Panc1 (cell line): ENCODE measurements around the gene MAP3K13. TPM values are rescaled to one million over a fixed set of nuclear protein-coding genes. Genes with fewer than 3 reads are reported as not detected.

Experiments
- ATAC-seq: fragments of 200-7000 bp; cut with Tn5 transposase; 2 replicates; pipeline ENCODE4 v1.9.1; 2020; ENCODE audit warnings: mild to moderate bottlenecking, moderate library complexity
- BruUV-seq: library from RNA; stranded (reverse); fragments of 400-500 nt; replicated peaks from 2 replicates; lab custom pipeline; 2021; lab: Mats Ljungman, UMichigan
- CTCF ChIA-PET: fragments of 300-600 bp; sonication (Branson Sonifier 250); formaldehyde crosslinking; loops from one replicate; lab custom pipeline; 2022; ENCODE audit warnings: antibody characterized with exemption; lab: Charles Lee
- POLR2A ChIA-PET: fragments of 300-600 bp; sonication (Branson Sonifier 250); formaldehyde crosslinking; loops from one replicate; lab custom pipeline; 2022; ENCODE audit warnings: antibody characterized with exemption; lab: Charles Lee
- DNase-seq: peaks from one replicate; pipeline ENCODE4 v3.0.0-alpha.2; 2010; ENCODE audit warnings: low read depth, low spot score
- H3K27ac ChIP-seq: 2 replicates; pipeline ENCODE4 v1.5.1; 2011; ENCODE audit warnings: mild to moderate bottlenecking, low read length, inconsistent platforms
- H3K27me3 ChIP-seq: fragments of 200-500 bp; sonication (Bioruptor generic); 2 replicates; pipeline ENCODE4 v1.6.0; 2014; ENCODE audit warnings: low read length, inconsistent platforms; ENCODE audit not compliant: control insufficient read depth, insufficient read depth
- H3K36me3 ChIP-seq: fragments of 200-500 bp; sonication (Bioruptor generic); 2 replicates; pipeline ENCODE4 v1.5.1; 2014; ENCODE audit warnings: inconsistent platforms, mild to moderate bottlenecking, low read length, moderate library complexity; ENCODE audit not compliant: control insufficient read depth, insufficient read depth
- H3K4me1 ChIP-seq: 2 replicates; pipeline ENCODE4 v1.5.1; 2011; ENCODE audit warnings: inconsistent platforms, mild to moderate bottlenecking, low read length, moderate library complexity; ENCODE audit not compliant: control insufficient read depth, insufficient read depth
- H3K4me3 ChIP-seq, 2 experiments: 2 replicates each; pipeline ENCODE4 v1.5.1; 2011 to 2012; ENCODE audit warnings: low read depth in 2 of 2, low read length in 2 of 2, mild to moderate bottlenecking in 2 of 2, inconsistent platforms in 1 of 2, moderate library complexity in 1 of 2
- H3K9me3 ChIP-seq: fragments of 200-500 bp; sonication (Bioruptor generic); 2 replicates; pipeline ENCODE4 v1.5.1; 2014; ENCODE audit warnings: low read depth, mild to moderate bottlenecking, inconsistent platforms, low read length, moderate library complexity; ENCODE audit not compliant: control insufficient read depth, insufficient read depth
- CTCF ChIP-seq: fragments of 450-650 bp; IDR thresholded peaks from 2 replicates; pipeline ENCODE4 v1.5.1; 2017; ENCODE audit warnings: mild to moderate bottlenecking
- POLR2AphosphoS5 ChIP-seq: IDR thresholded peaks from 2 replicates; pipeline ENCODE4 v1.6.1; 2012; ENCODE audit warnings: mild to moderate bottlenecking, low read depth, low read length, moderate library complexity
- REST ChIP-seq, 2 experiments: IDR thresholded peaks; 2 replicates each; pipeline ENCODE4 v1.6.1; 2011 to 2012; ENCODE audit warnings: low read depth in 2 of 2, control low read depth in 1 of 2, low read length in 1 of 2, mild to moderate bottlenecking in 1 of 2, moderate library complexity in 1 of 2; ENCODE audit not compliant: insufficient read depth in 1 of 2
- SIN3A ChIP-seq: IDR thresholded peaks from 2 replicates; pipeline ENCODE4 v1.6.1; 2012; ENCODE audit warnings: low read depth, mild to moderate bottlenecking, low read length, moderate library complexity, borderline replicate concordance; ENCODE audit not compliant: insufficient read depth
- TCF7L2 ChIP-seq: IDR thresholded peaks from 2 replicates; pipeline ENCODE4 v1.6.1; 2011; ENCODE audit warnings: mild to moderate bottlenecking, low read depth, low read length, inconsistent platforms
- in situ Hi-C: cut with HindIII; loops from 2 replicates; pipeline ENCODE4 v1.10.0; 2016; ENCODE audit warnings: low sequenced_read_pairs, low pct_unique_long_range_greater_than_20kb
- intact Hi-C: fragments of 100-400 bp; cut with micrococcal nuclease; formaldehyde crosslinking; loops from one replicate; pipeline ENCODE4 v1.10.0; 2022; ENCODE audit not compliant: unreplicated experiment
- total RNA-seq: library from RNA; stranded (reverse); gene quantifications from one replicate; pipeline ENCODE4 v1.2.1, GENCODE V29; 2021; ENCODE audit not compliant: unreplicated experiment

MAP3K13 gene
- total RNA-seq, 1 experiment from 2014 or later = 26.6 TPM

- DNase-seq = no peak
- CTCF ChIA-PET = no interaction called here
- no peak for ATAC-seq
- H3K27me3 ChIP-seq = no peaks in the 10 kb centered on the region; the same call in 1 of the 2 replicates
- no peaks in the 10 kb centered on the region for H3K9me3 ChIP-seq
- POLR2A ChIA-PET = interaction anchor here (0.7 kb wide), 1 partner anchor 25 kb away, joined by 3 read pairs; no protein-coding TSS in a partner anchor
- H3K4me1 ChIP-seq = no peaks in the 10 kb centered on the region
- TF ChIP-seq POLR2AphosphoS5 (no peak), REST (IDR thresholded peaks at IDR 0.05; ENCODE audit: insufficient read depth in 1 of 2, low read depth in 2 of 2, low read length in 1 of 2) (no peak), TCF7L2 (no peak), SIN3A (no peak), CTCF (no peak)
- intact Hi-C loops = no loop called here
- no peak overlapping the region for H3K27ac ChIP-seq
- H3K36me3 ChIP-seq = no peaks in the 10 kb centered on the region
- H3K4me3 ChIP-seq = no peak overlapping the region
- BruUV-seq = no TSS peak
- in situ Hi-C loops = no loop called here
Measured at GRCh38 chr3:185387646-185388045, 24.7 kb downstream of the MAP3K13 start.

- BruUV-seq = no TSS peak
- H3K4me1 ChIP-seq = no peaks in the 10 kb centered on the region
- POLR2A ChIA-PET = no interaction called here
- CTCF ChIA-PET = no interaction called here
- DNase-seq = no peak
- no peaks in the 10 kb centered on the region; the same call in 1 of the 2 replicates for H3K27me3 ChIP-seq
- TF ChIP-seq SIN3A (no peak), POLR2AphosphoS5 (no peak), TCF7L2 (no peak), REST (IDR thresholded peaks at IDR 0.05; ENCODE audit: insufficient read depth in 1 of 2, low read depth in 2 of 2, low read length in 1 of 2) (no peak)
- no peak for ATAC-seq
- no peaks in the 10 kb centered on the region for H3K9me3 ChIP-seq
- intact Hi-C loops (no loop called here), in situ Hi-C loops (no loop called here)
- H3K4me3 ChIP-seq = no peak overlapping the region
- no peaks in the 10 kb centered on the region for H3K36me3 ChIP-seq
- H3K27ac ChIP-seq = no peak overlapping the region
Measured at GRCh38 chr3:185393055-185393454, 30.1 kb downstream of the MAP3K13 start.
